Hippocampal formation (tissue), 2 donors: ENCODE results near the gene ATP1B2.
"Not testable (repeated sequence)": the region's sequence is repeated elsewhere in the genome, so short reads cannot be mapped to it uniquely, and the experiment has no call there.

Experiments used
- DNase-seq, 2 donors: peaks; one replicate each; lab custom pipeline; 2025; lab: John Stamatoyannopoulos, UW

ATP1B2 gene

DNA sequence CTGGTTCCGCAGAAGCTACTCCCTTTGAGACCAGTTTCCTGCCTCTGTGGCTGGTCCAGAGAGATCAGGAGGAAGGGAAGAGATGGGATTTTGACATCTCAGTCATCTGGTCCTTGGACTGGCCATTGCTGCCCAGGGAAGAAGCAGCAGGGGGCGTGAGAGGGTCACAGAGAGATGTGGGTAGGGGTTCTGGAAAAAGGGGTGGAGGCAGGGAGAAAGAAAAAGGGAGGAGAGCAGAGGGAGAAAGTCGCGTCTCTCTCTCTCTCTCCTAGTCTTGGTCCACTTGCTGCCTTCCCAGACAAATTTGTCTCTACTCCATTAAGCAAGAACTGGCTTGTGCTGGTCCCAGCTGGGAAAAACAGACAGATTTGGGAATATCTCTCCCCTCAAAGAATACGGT is 16.3 kb upstream of the ATP1B2 start:
- DNase-seq: peak in 1 of 2 donors; percentile 27

GRCh38 chr17:7636163-7636562 is 14.6 kb upstream of the ATP1B2 start:
- DNase-seq: no peak

DNA sequence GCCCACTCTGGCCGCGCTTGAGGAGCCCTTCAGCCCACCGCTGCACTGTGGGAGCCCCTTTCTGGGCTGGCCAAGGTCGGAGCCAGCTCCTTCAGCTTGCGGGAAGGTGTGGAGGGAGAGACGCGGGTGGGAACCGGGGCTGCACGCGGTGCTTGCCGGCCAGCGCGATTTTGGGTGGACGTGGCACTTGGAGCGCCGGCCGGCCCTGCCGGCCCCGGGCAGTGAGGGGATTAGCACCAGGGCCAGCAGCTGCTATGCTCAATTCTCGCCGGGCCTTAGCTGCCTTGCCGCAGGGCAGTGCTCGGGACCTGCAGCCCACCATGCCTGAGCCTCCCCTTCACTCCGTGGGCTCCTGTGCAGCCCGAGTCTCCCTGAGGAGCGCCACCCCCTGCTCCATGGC is 9.9 kb upstream of the ATP1B2 start:
- DNase-seq: no peak

- DNase-seq: not testable (repeated sequence)
Observed at GRCh38 chr17:7641635-7642034, 9.1 kb upstream of the ATP1B2 start.

- DNase-seq: no peak
Observed at GRCh38 chr17:7644775-7645174, 6.0 kb upstream of the ATP1B2 start.

GRCh38 chr17:7646457-7646856 is 4.3 kb upstream of the ATP1B2 start:
- DNase-seq: no peak

DNA sequence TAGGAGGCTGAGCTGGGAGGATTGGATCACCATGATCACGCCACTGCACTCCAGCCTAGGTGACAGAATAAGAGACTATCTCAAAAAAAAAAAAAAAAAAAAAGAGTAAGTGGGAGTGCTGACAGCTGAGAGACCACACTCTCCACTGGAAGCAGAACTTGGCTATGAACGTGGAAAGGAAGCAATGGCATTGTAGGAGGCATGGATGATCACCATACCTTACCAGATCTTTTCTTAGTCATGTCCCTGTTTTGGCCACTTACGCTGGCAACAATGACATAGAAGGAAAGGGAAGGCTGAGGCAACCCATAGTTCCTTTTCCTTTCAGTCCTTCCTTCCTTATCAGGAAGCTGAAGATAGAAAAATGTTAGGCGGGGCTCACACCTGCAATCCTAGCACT is 3.7 kb upstream of the ATP1B2 start:
- no peak for DNase-seq

- DNase-seq: no peak
Observed at GRCh38 chr17:7651097-7651664, 455 bp downstream of the ATP1B2 start.

GRCh38 chr17:7651665-7652387 is 1.1 kb downstream of the ATP1B2 start:
- peak; percentile 10 to 34 for DNase-seq

- no peak for DNase-seq
Observed at GRCh38 chr17:7652388-7653356, 1.9 kb downstream of the ATP1B2 start.

- DNase-seq: no peak
Observed at GRCh38 chr17:7654832-7655540, 4.3 kb downstream of the ATP1B2 start.

DNA sequence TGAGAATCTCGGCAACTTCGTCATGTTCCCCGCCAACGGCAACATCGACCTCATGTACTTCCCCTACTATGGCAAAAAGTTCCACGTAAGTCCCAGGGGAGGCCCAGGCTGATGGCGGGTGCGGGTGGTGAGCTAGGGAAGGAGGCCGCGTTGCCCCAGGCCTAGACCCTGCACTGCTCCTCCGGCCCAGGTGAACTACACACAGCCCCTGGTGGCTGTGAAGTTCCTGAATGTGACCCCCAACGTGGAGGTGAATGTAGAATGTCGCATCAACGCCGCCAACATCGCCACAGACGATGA is 4.8 kb downstream of the ATP1B2 start:
- no peak for DNase-seq

DNA sequence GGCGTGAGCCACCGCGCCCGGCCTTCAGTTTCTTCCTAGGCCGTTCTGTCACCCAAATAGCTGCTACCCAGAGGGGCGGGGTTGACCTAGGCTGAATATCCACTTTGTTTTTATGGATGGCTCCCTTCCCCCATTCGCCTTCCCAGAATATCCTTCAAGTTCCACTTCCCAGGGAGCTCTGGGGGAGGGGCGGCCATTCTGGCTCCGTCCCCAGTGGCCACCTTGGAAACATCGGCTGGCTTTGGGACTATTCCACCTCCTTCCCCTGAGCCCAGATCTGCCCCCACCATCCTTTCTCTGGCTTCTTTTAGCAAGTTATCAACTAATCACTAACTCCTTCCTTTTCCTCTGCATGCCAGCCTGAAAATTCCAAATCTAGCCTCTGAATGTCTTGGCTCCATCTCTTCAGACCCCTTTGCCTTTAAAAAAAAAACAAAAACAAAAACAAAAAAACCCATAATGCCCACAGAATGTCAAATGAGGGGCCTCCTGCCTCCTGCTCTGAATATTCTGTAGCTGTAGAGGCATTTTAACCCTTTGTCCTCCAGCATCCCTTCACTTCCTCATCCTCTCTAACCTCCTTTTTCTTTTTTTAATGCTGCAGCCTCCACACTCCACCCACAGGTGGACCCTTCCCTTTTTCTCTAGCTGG is 6.4 kb downstream of the ATP1B2 start:
- DNase-seq: peak; percentile 22 to 33

- DNase-seq: peak; percentile 43 to 45
Observed at GRCh38 chr17:7667656-7668406, 17.1 kb downstream of the ATP1B2 start.

- DNase-seq: no peak
Observed at GRCh38 chr17:7668482-7668881, 17.8 kb downstream of the ATP1B2 start.

GRCh38 chr17:7673239-7673638 is 22.5 kb downstream of the ATP1B2 start:
- no peak for DNase-seq

- no peak for DNase-seq
Observed at GRCh38 chr17:7674934-7675333, 24.2 kb downstream of the ATP1B2 start.

DNA sequence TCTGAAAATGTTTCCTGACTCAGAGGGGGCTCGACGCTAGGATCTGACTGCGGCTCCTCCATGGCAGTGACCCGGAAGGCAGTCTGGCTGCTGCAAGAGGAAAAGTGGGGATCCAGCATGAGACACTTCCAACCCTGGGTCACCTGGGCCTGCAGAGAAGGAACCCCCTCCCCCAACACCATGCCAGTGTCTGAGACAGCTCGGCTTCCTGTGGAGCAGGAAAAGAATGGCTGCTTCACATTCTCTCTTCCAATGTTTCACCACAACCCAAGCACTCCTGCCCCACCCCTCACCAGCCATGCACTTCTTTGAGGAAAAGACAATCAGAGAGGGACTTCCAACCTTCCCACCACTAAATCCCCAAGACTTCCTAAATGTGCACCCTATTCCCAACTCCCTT is 25.8 kb downstream of the ATP1B2 start:
- no peak for DNase-seq

- no peak for DNase-seq
Observed at GRCh38 chr17:7677388-7678067, 26.8 kb downstream of the ATP1B2 start.

- no peak for DNase-seq
Observed at GRCh38 chr17:7684851-7685532, 34.3 kb downstream of the ATP1B2 start.
